H1 (cell line): Measurements from ENCODE around the gene IL9R.
"Not testable (repeated sequence)": the region's sequence is repeated elsewhere in the genome, so short reads cannot be mapped to it uniquely, and the experiment has no call there.

Experiments
- CHD2 ChIP-seq: IDR thresholded peaks from 2 replicates; pipeline ENCODE4 v1.6.1; 2012; ENCODE audit warnings: low read length, improper control_type of control experiment
- CREB1 ChIP-seq: IDR thresholded peaks from 2 replicates; pipeline ENCODE4 v1.6.1; 2012; ENCODE audit warnings: inconsistent platforms
- CTCF ChIP-seq, 3 experiments: IDR thresholded peaks; 1 replicate in 2 of 3; 2 replicates in 1 of 3; pipeline versions ENCODE4 v1.5.1 to v1.6.1; 2011; ENCODE audit warnings: low read length in 3 of 3, mild to moderate bottlenecking in 3 of 3, inconsistent platforms in 2 of 3, low read depth in 1 of 3, moderate library complexity in 1 of 3; ENCODE audit not compliant: insufficient read depth in 1 of 3; ENCODE audit errors: control extremely low read depth in 1 of 3
- POLR2A ChIP-seq, 2 experiments: IDR thresholded peaks; 1 replicate in 1 of 2; 2 replicates in 1 of 2; pipeline ENCODE4 v1.6.1; 2011; ENCODE audit warnings: low read depth in 2 of 2, low read length in 2 of 2, mild to moderate bottlenecking in 2 of 2; ENCODE audit errors: control extremely low read depth in 1 of 2
- SP1 ChIP-seq: IDR thresholded peaks from 2 replicates; pipeline ENCODE4 v1.6.1; 2011; ENCODE audit warnings: low read depth, low read length
- SRF ChIP-seq: IDR thresholded peaks from 2 replicates; pipeline ENCODE4 v1.6.1; 2011; ENCODE audit warnings: mild to moderate bottlenecking, low read depth, low read length, moderate library complexity
- TAF1 ChIP-seq: IDR thresholded peaks from 2 replicates; pipeline ENCODE4 v1.6.1; 2011; ENCODE audit warnings: mild to moderate bottlenecking, low read depth, low read length

- not testable (repeated sequence) for TF ChIP-seq TAF1; CREB1; CTCF (IDR thresholded peaks at IDR 0.05; ENCODE audit: control extremely low read depth in 1 of 3, insufficient read depth in 1 of 3, low read depth in 1 of 3, low read length in 3 of 3); SP1; POLR2A (IDR thresholded peaks at IDR 0.05; ENCODE audit: control extremely low read depth in 1 of 2, low read depth in 2 of 2, low read length in 2 of 2); SRF; CHD2
Measured at GRCh38 chrX:156028653-156029237, 31.2 kb downstream of the IL9R start.
